PC-9 (cell line): ENCODE results near the gene SH3GL2. TPM values are rescaled to one million over a fixed set of nuclear protein-coding genes. Genes with fewer than 3 reads are reported as not detected.

Experiments used
- BruUV-seq: library from RNA; stranded (reverse); fragments of 400-500 nt; replicated peaks from 2 replicates; lab custom pipeline; 2021; lab: Mats Ljungman, UMichigan
- CTCF ChIA-PET: fragments of 300-600 bp; sonication (Branson Sonifier 250); formaldehyde crosslinking; loops from one replicate; lab custom pipeline; 2022; ENCODE audit warnings: antibody characterized with exemption; lab: Charles Lee
- POLR2A ChIA-PET: fragments of 300-600 bp; sonication (Branson Sonifier 250); formaldehyde crosslinking; loops from one replicate; lab custom pipeline; 2022; ENCODE audit warnings: antibody characterized with exemption; ENCODE audit not compliant: unreplicated experiment; lab: Charles Lee
- DNase-seq, 2 experiments: peaks; one replicate each; pipeline versions ENCODE4 v3.0.0 to v3.0.0-alpha.2; 2015 to 2022; ENCODE audit warnings: mixed read lengths in 1 of 2
- H2AFZ ChIP-seq: fragments of 200-600 bp; sonication (generic); 2 replicates; pipeline ENCODE4 v1.8.1; 2017; ENCODE audit warnings: antibody characterized with exemption
- H3F3A ChIP-seq: fragments of 200-600 bp; sonication (generic); 2 replicates; pipeline ENCODE4 v1.8.1; 2017; ENCODE audit warnings: antibody characterized with exemption, mild to moderate bottlenecking, low read depth; ENCODE audit not compliant: insufficient read depth
- H3K27ac ChIP-seq: fragments of 200-600 bp; sonication (generic); 2 replicates; pipeline ENCODE4 v1.6.1; 2016; ENCODE audit warnings: mixed run types
- H3K27me3 ChIP-seq: fragments of 200-600 bp; sonication (generic); 2 replicates; pipeline ENCODE4 v1.6.1; 2016; ENCODE audit warnings: low read depth, mixed run types; ENCODE audit not compliant: insufficient read depth
- H3K36me3 ChIP-seq: fragments of 200-600 bp; sonication (generic); 2 replicates; pipeline ENCODE4 v1.6.1; 2016; ENCODE audit warnings: low read depth, mixed run types
- H3K4me1 ChIP-seq: fragments of 200-600 bp; sonication (generic); replicated peaks from 2 replicates; pipeline ENCODE4 v1.6.1; 2016; ENCODE audit warnings: mixed run types; ENCODE audit not compliant: insufficient read depth
- H3K4me2 ChIP-seq: fragments of 200-600 bp; sonication (generic); 2 replicates; pipeline ENCODE4 v1.6.1; 2017; ENCODE audit warnings: mixed run types
- H3K4me3 ChIP-seq: fragments of 200-600 bp; sonication (generic); 2 replicates; pipeline ENCODE4 v1.6.1; 2016; ENCODE audit warnings: mixed run types
- H3K79me2 ChIP-seq: fragments of 200-600 bp; sonication (generic); 2 replicates; pipeline ENCODE4 v1.6.1; 2017; ENCODE audit warnings: low read depth, mixed run types
- H3K9me2 ChIP-seq: fragments of 200-600 bp; sonication (generic); 2 replicates; pipeline ENCODE4 v1.8.1; 2017; ENCODE audit warnings: mild to moderate bottlenecking; ENCODE audit not compliant: insufficient read depth
- H3K9me3 ChIP-seq: fragments of 200-600 bp; sonication (generic); 2 replicates; pipeline ENCODE4 v1.8.1; 2016; ENCODE audit warnings: low read depth; ENCODE audit not compliant: insufficient read depth
- H4K20me1 ChIP-seq: fragments of 200-600 bp; sonication (generic); 2 replicates; pipeline ENCODE4 v1.8.1; 2017; ENCODE audit not compliant: insufficient read depth
- EZH2 ChIP-seq: fragments of 200-600 bp; sonication (generic); IDR thresholded peaks from 2 replicates; pipeline ENCODE4 v1.8.0; 2017; ENCODE audit warnings: antibody characterized with exemption, low read depth
- intact Hi-C: fragments of 100-400 bp; cut with micrococcal nuclease; formaldehyde crosslinking; loops from one replicate; pipeline ENCODE4 v1.10.0; 2022; ENCODE audit not compliant: unreplicated experiment
- total RNA-seq: library from RNA; stranded (reverse); gene quantifications from 2 replicates; pipeline ENCODE4 v1.2.3, GENCODE V29; 2021
- TF ChIP-seq, protein P1 (sequence below): fragments of 200-600 bp; sonication (generic); conservative IDR thresholded peaks from 2 replicates; pipeline ENCODE4 v1.6.1; 2017; ENCODE audit warnings: mixed run types, antibody characterized with exemption, mild to moderate bottlenecking, moderate library complexity

Gene SH3GL2
- total RNA-seq, 1 experiment from 2014 or later, result not detected

DNA sequence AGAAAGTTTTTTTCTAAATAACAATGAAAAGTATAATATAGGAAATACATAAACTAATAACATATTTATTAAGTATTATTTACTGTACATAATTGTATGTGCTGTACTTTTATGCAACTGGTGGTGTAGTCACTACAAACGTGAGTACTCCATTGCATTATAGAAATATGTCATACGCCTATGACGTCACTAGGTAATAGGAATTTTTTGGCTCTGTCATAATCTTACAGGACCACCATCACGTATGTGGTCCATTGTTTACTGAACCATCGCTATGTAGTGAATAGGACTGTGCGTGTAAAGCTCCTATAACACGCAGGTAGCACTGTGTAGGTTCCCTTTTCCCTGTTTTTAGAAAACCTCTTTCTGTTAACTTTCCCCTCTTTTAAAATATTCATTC, 255.0 kb downstream of the SH3GL2 start:
- Histone ChIP-seq H3K9me3 (no peaks in the 10 kb centered on the region), H4K20me1 (no peaks in the 10 kb centered on the region), H3K27ac (no peak overlapping the region), H3K27me3 (no peaks in the 10 kb centered on the region), H3F3A (no peaks in the 10 kb centered on the region), H3K79me2 (no peaks in the 10 kb centered on the region), H3K4me3 (no peak overlapping the region), H3K4me2 (no peak overlapping the region), H2AFZ (no peak overlapping the region), H3K9me2 (no peaks in the 10 kb centered on the region), H3K4me1 (no peaks in the 10 kb centered on the region), H3K36me3 (no peaks in the 10 kb centered on the region)
- ChIA-PET POLR2A (no interaction called here), CTCF (interaction anchor here (0.5 kb wide), 1 partner anchor 45 kb away, joined by 3 read pairs; no protein-coding TSS in a partner anchor)
- TF ChIP-seq, protein P1, sequence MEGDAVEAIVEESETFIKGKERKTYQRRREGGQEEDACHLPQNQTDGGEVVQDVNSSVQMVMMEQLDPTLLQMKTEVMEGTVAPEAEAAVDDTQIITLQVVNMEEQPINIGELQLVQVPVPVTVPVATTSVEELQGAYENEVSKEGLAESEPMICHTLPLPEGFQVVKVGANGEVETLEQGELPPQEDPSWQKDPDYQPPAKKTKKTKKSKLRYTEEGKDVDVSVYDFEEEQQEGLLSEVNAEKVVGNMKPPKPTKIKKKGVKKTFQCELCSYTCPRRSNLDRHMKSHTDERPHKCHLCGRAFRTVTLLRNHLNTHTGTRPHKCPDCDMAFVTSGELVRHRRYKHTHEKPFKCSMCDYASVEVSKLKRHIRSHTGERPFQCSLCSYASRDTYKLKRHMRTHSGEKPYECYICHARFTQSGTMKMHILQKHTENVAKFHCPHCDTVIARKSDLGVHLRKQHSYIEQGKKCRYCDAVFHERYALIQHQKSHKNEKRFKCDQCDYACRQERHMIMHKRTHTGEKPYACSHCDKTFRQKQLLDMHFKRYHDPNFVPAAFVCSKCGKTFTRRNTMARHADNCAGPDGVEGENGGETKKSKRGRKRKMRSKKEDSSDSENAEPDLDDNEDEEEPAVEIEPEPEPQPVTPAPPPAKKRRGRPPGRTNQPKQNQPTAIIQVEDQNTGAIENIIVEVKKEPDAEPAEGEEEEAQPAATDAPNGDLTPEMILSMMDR, result no peak
- TF ChIP-seq EZH2, result no peak
- intact Hi-C loops, result no loop called here
- DNase-seq, result no peak
- no TSS peak for BruUV-seq

DNA sequence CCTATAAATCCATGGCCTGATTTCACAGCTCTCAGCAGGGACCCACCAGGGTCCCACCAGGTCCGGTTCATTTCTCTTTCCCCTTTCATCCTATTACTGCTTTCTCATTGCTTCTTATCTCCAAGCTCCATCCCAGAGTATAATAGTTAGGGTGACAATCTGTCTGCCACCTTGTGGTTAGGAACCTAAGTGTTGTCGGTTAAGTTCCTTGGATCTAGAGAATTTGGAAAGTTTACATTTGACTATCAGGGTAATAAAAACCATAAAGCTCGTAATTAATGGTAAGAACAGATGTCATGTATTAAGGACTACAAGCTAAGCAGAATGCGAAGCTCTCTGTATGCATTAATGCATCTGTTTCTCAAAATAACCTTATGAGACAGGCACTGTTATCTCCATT, 259.1 kb downstream of the SH3GL2 start:
- ChIA-PET POLR2A (no interaction called here), CTCF (no interaction called here)
- Histone ChIP-seq H3K4me3 (no peak overlapping the region), H3K9me3 (no peaks in the 10 kb centered on the region), H3K4me1 (no peaks in the 10 kb centered on the region), H2AFZ (no peak overlapping the region), H3K79me2 (no peaks in the 10 kb centered on the region), H3F3A (no peaks in the 10 kb centered on the region), H3K36me3 (no peaks in the 10 kb centered on the region), H3K27ac (no peak overlapping the region), H3K27me3 (no peaks in the 10 kb centered on the region), H3K9me2 (no peaks in the 10 kb centered on the region), H4K20me1 (no peaks in the 10 kb centered on the region), H3K4me2 (no peak overlapping the region)
- no peak for DNase-seq
- BruUV-seq, result no TSS peak
- TF ChIP-seq, protein P1, result no peak
- TF ChIP-seq EZH2, result no peak
- intact Hi-C loops, result no loop called here

DNA sequence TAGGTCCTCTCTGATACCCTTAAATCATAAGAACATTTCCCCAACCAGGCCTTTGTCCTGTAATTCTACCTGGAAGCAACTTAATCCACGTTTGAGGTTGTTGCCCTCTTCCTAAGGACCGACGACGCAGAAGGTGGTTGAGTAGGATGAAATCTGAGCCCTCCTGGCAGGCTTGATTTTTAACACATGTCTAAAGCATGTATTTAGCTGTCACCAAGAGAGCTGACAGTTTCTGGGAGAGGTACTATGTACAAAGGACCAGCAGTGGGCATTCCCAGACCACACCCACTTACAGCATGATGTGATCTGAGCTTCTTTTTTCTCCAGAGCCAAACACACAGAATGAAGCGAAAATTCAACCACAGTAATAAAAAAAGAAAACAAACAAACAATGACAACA, 260.9 kb downstream of the SH3GL2 start:
- BruUV-seq, result no TSS peak
- H3K9me3 ChIP-seq, result no peaks in the 10 kb centered on the region
- H3K79me2 ChIP-seq, result no peaks in the 10 kb centered on the region
- ChIA-PET POLR2A (no interaction called here), CTCF (no interaction called here)
- no peaks in the 10 kb centered on the region for H3K27me3 ChIP-seq
- H3K9me2 ChIP-seq, result no peaks in the 10 kb centered on the region
- H3K27ac ChIP-seq, result no peak overlapping the region
- no peak overlapping the region for H3K4me3 ChIP-seq
- H3K4me2 ChIP-seq, result no peak overlapping the region
- no peaks in the 10 kb centered on the region for H3K4me1 ChIP-seq
- TF ChIP-seq, protein P1, result no peak
- H3F3A ChIP-seq, result no peaks in the 10 kb centered on the region
- no peak for DNase-seq
- no peaks in the 10 kb centered on the region for H3K36me3 ChIP-seq
- intact Hi-C loops, result no loop called here
- no peaks in the 10 kb centered on the region for H4K20me1 ChIP-seq
- no peak overlapping the region for H2AFZ ChIP-seq
